Liver (tissue), 9 donors: ENCODE data around the gene ZNF365. TPM values are rescaled to one million over a fixed set of nuclear protein-coding genes. Genes with fewer than 3 reads are reported as not detected.

ENCODE experiments used
- DNase-seq: peaks from one replicate; pipeline ENCODE4 v3.0.0-alpha.2; 2017; ENCODE audit warnings: low spot score
- H3K27ac ChIP-seq, 2 donors: one replicate each; pipeline ENCODE4 v1.7.0; 2013; ENCODE audit warnings: inconsistent platforms in 2 of 2, low read length in 2 of 2, control low read depth in 1 of 2, low read depth in 1 of 2, mild to moderate bottlenecking in 1 of 2
- H3K27me3 ChIP-seq, 4 donors: one replicate each; pipeline versions ENCODE4 v1.6.1 to v1.7.0; 2013; ENCODE audit warnings: low read length in 3 of 4, inconsistent platforms in 1 of 4, mild to moderate bottlenecking in 1 of 4, moderate library complexity in 1 of 4; ENCODE audit not compliant: control insufficient read depth in 4 of 4, insufficient read depth in 4 of 4
- H3K36me3 ChIP-seq, 4 donors: one replicate each; pipeline versions ENCODE4 v1.6.1 to v1.7.0; 2013; ENCODE audit warnings: low read length in 3 of 4, mild to moderate bottlenecking in 3 of 4, low read depth in 1 of 4, moderate library complexity in 1 of 4; ENCODE audit not compliant: control insufficient read depth in 4 of 4, insufficient read depth in 3 of 4
- H3K4me1 ChIP-seq, 4 donors: one replicate each; pipeline versions ENCODE4 v1.6.1 to v1.7.0; 2013; ENCODE audit warnings: low read length in 3 of 4, mild to moderate bottlenecking in 3 of 4, moderate library complexity in 1 of 4; ENCODE audit not compliant: control insufficient read depth in 4 of 4, insufficient read depth in 4 of 4
- H3K4me3 ChIP-seq, 3 donors: one replicate each; pipeline versions ENCODE4 v1.6.1 to v1.7.0; 2013; ENCODE audit warnings: low read length in 3 of 3, control low read depth in 1 of 3, low read depth in 1 of 3, mild to moderate bottlenecking in 1 of 3
- H3K9ac ChIP-seq, 2 donors: one replicate each; pipeline ENCODE4 v1.7.0; 2013; ENCODE audit warnings: low read length in 2 of 2, mild to moderate bottlenecking in 2 of 2, moderate library complexity in 2 of 2, control low read depth in 1 of 2, low read depth in 1 of 2
- H3K9me3 ChIP-seq, 4 donors: one replicate each; pipeline versions ENCODE4 v1.6.1 to v1.7.0; 2013; ENCODE audit warnings: low read length in 3 of 4; ENCODE audit not compliant: control insufficient read depth in 4 of 4
- ATF3 ChIP-seq: IDR thresholded peaks from 2 replicates; pipeline ENCODE4 v1.6.1; 2016; ENCODE audit warnings: antibody characterized with exemption
- FOXA1 ChIP-seq: IDR thresholded peaks from 2 replicates; pipeline ENCODE4 v1.6.1; 2016; ENCODE audit warnings: antibody characterized with exemption
- FOXA2 ChIP-seq: IDR thresholded peaks from 2 replicates; pipeline ENCODE4 v1.6.1; 2016; ENCODE audit warnings: antibody characterized with exemption
- GABPA ChIP-seq, 2 donors: IDR thresholded peaks in 1 of 2; conservative IDR thresholded peaks in 1 of 2; 2 replicates each; pipeline ENCODE4 v1.6.1; 2016; ENCODE audit warnings: antibody characterized with exemption in 2 of 2, mild to moderate bottlenecking in 1 of 2, moderate library complexity in 1 of 2
- HNF4A ChIP-seq, 2 donors: conservative IDR thresholded peaks; 2 replicates each; pipeline ENCODE4 v1.6.1; 2016; ENCODE audit warnings: antibody characterized with exemption in 2 of 2, mild to moderate bottlenecking in 2 of 2
- JUND ChIP-seq, 2 donors: IDR thresholded peaks; 2 replicates each; pipeline ENCODE4 v1.6.1; 2016; ENCODE audit warnings: antibody characterized with exemption in 2 of 2
- MAX ChIP-seq: IDR thresholded peaks from 2 replicates; pipeline ENCODE4 v1.6.1; 2016; ENCODE audit warnings: antibody characterized with exemption
- NR2F2 ChIP-seq: IDR thresholded peaks from 2 replicates; pipeline ENCODE4 v1.6.1; 2016; ENCODE audit warnings: antibody characterized with exemption
- RAD21 ChIP-seq, 2 donors: IDR thresholded peaks; 2 replicates each; pipeline ENCODE4 v1.6.1; 2016; ENCODE audit warnings: antibody characterized with exemption in 2 of 2, mild to moderate bottlenecking in 2 of 2
- REST ChIP-seq: IDR thresholded peaks from 2 replicates; pipeline ENCODE4 v1.6.1; 2016; ENCODE audit warnings: antibody characterized with exemption, mild to moderate bottlenecking
- RXRA ChIP-seq, 2 donors: IDR thresholded peaks; 2 replicates each; pipeline ENCODE4 v1.6.1; 2017 to 2018; ENCODE audit warnings: antibody characterized with exemption in 2 of 2, mild to moderate bottlenecking in 1 of 2
- SP1 ChIP-seq: IDR thresholded peaks from 2 replicates; pipeline ENCODE4 v1.6.1; 2018; ENCODE audit warnings: antibody characterized with exemption, mild to moderate bottlenecking
- TAF1 ChIP-seq: conservative IDR thresholded peaks from 2 replicates; pipeline ENCODE4 v1.6.1; 2016; ENCODE audit warnings: antibody characterized with exemption, mild to moderate bottlenecking
- ZBTB33 ChIP-seq: IDR thresholded peaks from 2 replicates; pipeline ENCODE4 v1.6.1; 2016; ENCODE audit warnings: antibody characterized with exemption
- WGBS: extraction: QIAGEN DNeasy Blood & Tissue Kit; methylation state at CpG from one replicate; pipeline ENCODE4 v1.1.7; 2013; 5-methylcytosine and 5-hydroxymethylcytosine counted together
- polyA plus RNA-seq, 2 donors: library from polyadenylated mRNA; stranded (reverse) in 1 of 2; unstranded in 1 of 2; fragments of 200-250 nt in 1 of 2; fragments of >200 nt in 1 of 2; fragmentation: Nextera tagmentation in 1 of 2; extraction: Ambion mirVana in 1 of 2; gene quantifications; one replicate each; pipeline versions ENCODE4 v1.2.1 to v1.2.3, GENCODE V29; 2013 to 2015
- total RNA-seq, 2 donors: library from RNA; depleted of rRNA; stranded (reverse); fragments of >200 nt; gene quantifications; one replicate each; pipeline ENCODE4 v1.2.3, GENCODE V29; 2014
- donor health status: healthy.
- donor health status: healthy.
- donor health status: healthy.
- donor health status: healthy.
- donor health status: healthy.

The ZNF365 gene
- total and polyA plus RNA-seq, 4 donors = under 0.01 TPM; not detected in 3

GRCh38 chr10:62426600-62426999, 52.4 kb downstream of the ZNF365 start:
- H3K4me3 ChIP-seq = no peak overlapping the region
- H3K36me3 ChIP-seq = no peaks in the 10 kb centered on the region
- H3K4me1 ChIP-seq = no peaks in the 10 kb centered on the region
- H3K27me3 ChIP-seq = peaks cover 0 to 4% (median 0%) of the 10 kb centered on the region in 4 donors
- no peak overlapping the region for H3K27ac ChIP-seq
- TF ChIP-seq GABPA (IDR thresholded peaks at IDR 0.05 in 1 of 2, conservative IDR thresholded peaks at IDR 0.05 in 1 of 2) (no peak), TAF1 (no peak), SP1 (no peak), RXRA (IDR thresholded peaks at IDR 0.05) (no peak), NR2F2 (no peak), ZBTB33 (no peak), FOXA2 (no peak), HNF4A (conservative IDR thresholded peaks at IDR 0.05) (no peak), JUND (IDR thresholded peaks at IDR 0.05) (no peak)
- WGBS = 69% methylated on average over 3 of the region's 3 CpGs
- H3K9me3 ChIP-seq = peaks cover 0 to 7% (median 0%) of the 10 kb centered on the region in 4 donors
- H3K9ac ChIP-seq = no peak overlapping the region
- no peak for DNase-seq

- Histone ChIP-seq H3K4me1 (no peaks in the 10 kb centered on the region), H3K4me3 (no peak overlapping the region), H3K27me3 (peaks cover 0 to 4% (median 0%) of the 10 kb centered on the region in 4 donors), H3K9me3 (peaks cover 0 to 7% (median 0%) of the 10 kb centered on the region in 4 donors), H3K27ac (no peak overlapping the region), H3K9ac (no peak overlapping the region), H3K36me3 (no peaks in the 10 kb centered on the region)
- WGBS = 92% methylated on average over 1 of the region's 1 CpG
- TF ChIP-seq NR2F2 (no peak), REST (no peak), FOXA2 (no peak), RAD21 (IDR thresholded peaks at IDR 0.05) (no peak), ZBTB33 (no peak), ATF3 (no peak), GABPA (IDR thresholded peaks at IDR 0.05 in 1 of 2, conservative IDR thresholded peaks at IDR 0.05 in 1 of 2) (no peak), SP1 (no peak), RXRA (IDR thresholded peaks at IDR 0.05) (no peak), FOXA1 (no peak), MAX (no peak)
- no peak for DNase-seq
Observed at GRCh38 chr10:62430881-62431280, 56.7 kb downstream of the ZNF365 start.
